Neural cell (in vitro differentiated cells): ENCODE measurements around the gene LBHD1. TPM values are rescaled to one million over a fixed set of nuclear protein-coding genes. Genes with fewer than 3 reads are reported as not detected.

ENCODE experiments used
- H2AFZ ChIP-seq: fragments of 200-600, 300-800 bp; sonication (generic), shearing (Covaris generic); 2 replicates; pipeline ENCODE4 v1.6.0; 2014; ENCODE audit warnings: low read depth, mild to moderate bottlenecking, antibody characterized with exemption, low read length, moderate library complexity
- H3F3A ChIP-seq: fragments of 200-600 bp; shearing (Covaris generic); 2 replicates; pipeline ENCODE4 v1.6.1; 2016; ENCODE audit warnings: mild to moderate bottlenecking, moderate library complexity, mixed read lengths, antibody characterized with exemption, low read length; ENCODE audit not compliant: insufficient read depth, poor library complexity, severe bottlenecking
- H3K27ac ChIP-seq: fragments of 200-600, 300-800 bp; sonication (generic), shearing (Covaris generic); 2 replicates; pipeline ENCODE4 v1.5.1; 2014; ENCODE audit warnings: mild to moderate bottlenecking, low read length, moderate library complexity
- H3K27me3 ChIP-seq: fragments of 300-800, 200-600 bp; sonication (generic), shearing (Covaris generic); 2 replicates; pipeline ENCODE4 v1.6.0; 2014; ENCODE audit warnings: mild to moderate bottlenecking, low read depth, low read length, moderate library complexity; ENCODE audit not compliant: insufficient read depth
- H3K36me3 ChIP-seq: fragments of 300-800, 200-600 bp; sonication (generic), shearing (Covaris generic); 2 replicates; pipeline ENCODE4 v1.5.1; 2014; ENCODE audit warnings: mild to moderate bottlenecking, antibody characterized with exemption, low read length, moderate library complexity; ENCODE audit not compliant: insufficient read depth
- H3K4me2 ChIP-seq: fragments of 300-800, 200-600 bp; sonication (generic), shearing (Covaris generic); 2 replicates; pipeline ENCODE4 v1.6.0; 2014; ENCODE audit warnings: mild to moderate bottlenecking, low read length
- H3K4me3 ChIP-seq: fragments of 300-800, 200-600 bp; sonication (generic), shearing (Covaris generic); 2 replicates; pipeline ENCODE4 v1.5.1; 2014; ENCODE audit warnings: mild to moderate bottlenecking, low read length, moderate library complexity
- H3K79me2 ChIP-seq: fragments of 200-600 bp; shearing (Covaris generic); replicated peaks from 2 replicates; pipeline ENCODE4 v1.6.0; 2014; ENCODE audit warnings: mild to moderate bottlenecking, low read length, moderate library complexity; ENCODE audit not compliant: insufficient read depth
- H3K9ac ChIP-seq: fragments of 300-800, 200-600 bp; sonication (generic), shearing (Covaris generic); 2 replicates; pipeline ENCODE4 v1.6.1; 2016; ENCODE audit warnings: mild to moderate bottlenecking, low read length, mixed read lengths
- H3K9me2 ChIP-seq: fragments of 200-600 bp; shearing (Covaris generic); 2 replicates; pipeline ENCODE4 v1.6.1; 2016; ENCODE audit warnings: mild to moderate bottlenecking, low read length, mixed read lengths; ENCODE audit not compliant: insufficient read depth
- H3K9me3 ChIP-seq: fragments of 200-600, 300-800 bp; sonication (generic), shearing (Covaris generic); 2 replicates; pipeline ENCODE4 v1.6.1; 2016; ENCODE audit warnings: mild to moderate bottlenecking, mixed run types, low read length, moderate library complexity, mixed read lengths
- H4K20me1 ChIP-seq: fragments of 200-600 bp; shearing (Covaris generic); 2 replicates; pipeline ENCODE4 v1.6.1; 2016; ENCODE audit warnings: mild to moderate bottlenecking, mixed run types; ENCODE audit not compliant: insufficient read depth
- EP300 ChIP-seq: fragments of 450-650 bp; conservative IDR thresholded peaks from 2 replicates; pipeline ENCODE4 v1.6.1; 2014; ENCODE audit warnings: antibody characterized with exemption, mild to moderate bottlenecking, moderate library complexity; ENCODE audit not compliant: poor library complexity, severe bottlenecking
- EZH2 ChIP-seq: fragments of 200-600, 300-800 bp; shearing (Covaris generic), sonication (generic); IDR thresholded peaks from 2 replicates; pipeline ENCODE4 v1.6.1; 2014; ENCODE audit warnings: antibody characterized with exemption, low read length, borderline replicate concordance, mild to moderate bottlenecking; ENCODE audit not compliant: insufficient read depth, poor library complexity, severe bottlenecking
- MXI1 ChIP-seq: fragments of 450-650 bp; conservative IDR thresholded peaks from 2 replicates; pipeline ENCODE4 v1.6.1; 2014; ENCODE audit warnings: antibody characterized with exemption, mild to moderate bottlenecking; ENCODE audit not compliant: poor library complexity, severe bottlenecking
- POLR2AphosphoS5 ChIP-seq: IDR thresholded peaks from 2 replicates; pipeline ENCODE4 v1.6.1; 2012
- RAD21 ChIP-seq: fragments of 450-650 bp; conservative IDR thresholded peaks from 2 replicates; pipeline ENCODE4 v1.6.1; 2014; ENCODE audit warnings: antibody characterized with exemption, mild to moderate bottlenecking, moderate library complexity
- SMC3 ChIP-seq: fragments of 450-650 bp; conservative IDR thresholded peaks from 2 replicates; pipeline ENCODE4 v1.6.1; 2014; ENCODE audit warnings: antibody characterized with exemption, mild to moderate bottlenecking, moderate library complexity; ENCODE audit not compliant: poor library complexity
- TAF1 ChIP-seq: IDR thresholded peaks from 2 replicates; pipeline ENCODE4 v1.6.1; 2012; ENCODE audit warnings: low read depth
- polyA plus RNA-seq: library from polyadenylated mRNA; depleted of rRNA; stranded (reverse); fragments of >200 nt; gene quantifications from 2 replicates; pipeline ENCODE4 v1.2.3, GENCODE V29; 2014
- TF ChIP-seq, protein P1 (sequence below): IDR thresholded peaks from 2 replicates; pipeline ENCODE4 v1.6.1; 2012; ENCODE audit warnings: borderline replicate concordance
- TF ChIP-seq, protein P2 (sequence below): fragments of 450-650 bp; IDR thresholded peaks from 2 replicates; pipeline ENCODE4 v1.5.1; 2014; ENCODE audit warnings: antibody characterized with exemption, mild to moderate bottlenecking, moderate library complexity; ENCODE audit not compliant: poor library complexity, severe bottlenecking

Gene LBHD1
- polyA plus RNA-seq, 1 donor from 2014 or later = 10.6 TPM

DNA sequence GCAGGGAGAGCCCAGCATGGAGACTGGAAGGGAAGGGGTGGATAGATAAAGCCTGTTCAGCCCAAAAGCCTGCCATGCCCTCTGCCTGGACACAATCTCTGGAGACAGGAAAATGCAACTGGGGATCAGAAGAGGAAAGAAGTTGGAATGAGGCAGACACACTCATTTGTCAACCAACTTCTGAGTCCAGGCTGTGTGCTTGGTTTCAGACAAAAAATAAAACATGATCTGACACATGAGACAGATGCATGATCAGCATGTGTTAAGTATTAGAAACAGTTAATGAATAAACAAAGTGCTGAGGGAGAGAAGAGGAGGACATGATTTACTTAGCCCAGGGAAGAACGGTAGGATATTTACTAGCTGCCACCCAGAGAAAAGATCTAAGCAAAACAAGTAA lies 16.4 kb upstream of the LBHD1 start:
- H3K4me3 ChIP-seq = no peak overlapping the region
- H3K9me3 ChIP-seq = no peaks in the 10 kb centered on the region
- no peak overlapping the region for H3K4me2 ChIP-seq
- no peaks in the 10 kb centered on the region for H3K79me2 ChIP-seq
- H3K9me2 ChIP-seq = no peaks in the 10 kb centered on the region
- no peaks in the 10 kb centered on the region for H4K20me1 ChIP-seq
- H3F3A ChIP-seq = no peaks in the 10 kb centered on the region
- TF ChIP-seq, protein P1, sequence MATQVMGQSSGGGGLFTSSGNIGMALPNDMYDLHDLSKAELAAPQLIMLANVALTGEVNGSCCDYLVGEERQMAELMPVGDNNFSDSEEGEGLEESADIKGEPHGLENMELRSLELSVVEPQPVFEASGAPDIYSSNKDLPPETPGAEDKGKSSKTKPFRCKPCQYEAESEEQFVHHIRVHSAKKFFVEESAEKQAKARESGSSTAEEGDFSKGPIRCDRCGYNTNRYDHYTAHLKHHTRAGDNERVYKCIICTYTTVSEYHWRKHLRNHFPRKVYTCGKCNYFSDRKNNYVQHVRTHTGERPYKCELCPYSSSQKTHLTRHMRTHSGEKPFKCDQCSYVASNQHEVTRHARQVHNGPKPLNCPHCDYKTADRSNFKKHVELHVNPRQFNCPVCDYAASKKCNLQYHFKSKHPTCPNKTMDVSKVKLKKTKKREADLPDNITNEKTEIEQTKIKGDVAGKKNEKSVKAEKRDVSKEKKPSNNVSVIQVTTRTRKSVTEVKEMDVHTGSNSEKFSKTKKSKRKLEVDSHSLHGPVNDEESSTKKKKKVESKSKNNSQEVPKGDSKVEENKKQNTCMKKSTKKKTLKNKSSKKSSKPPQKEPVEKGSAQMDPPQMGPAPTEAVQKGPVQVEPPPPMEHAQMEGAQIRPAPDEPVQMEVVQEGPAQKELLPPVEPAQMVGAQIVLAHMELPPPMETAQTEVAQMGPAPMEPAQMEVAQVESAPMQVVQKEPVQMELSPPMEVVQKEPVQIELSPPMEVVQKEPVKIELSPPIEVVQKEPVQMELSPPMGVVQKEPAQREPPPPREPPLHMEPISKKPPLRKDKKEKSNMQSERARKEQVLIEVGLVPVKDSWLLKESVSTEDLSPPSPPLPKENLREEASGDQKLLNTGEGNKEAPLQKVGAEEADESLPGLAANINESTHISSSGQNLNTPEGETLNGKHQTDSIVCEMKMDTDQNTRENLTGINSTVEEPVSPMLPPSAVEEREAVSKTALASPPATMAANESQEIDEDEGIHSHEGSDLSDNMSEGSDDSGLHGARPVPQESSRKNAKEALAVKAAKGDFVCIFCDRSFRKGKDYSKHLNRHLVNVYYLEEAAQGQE = no peak
- no peak for TF ChIP-seq TAF1
- TF ChIP-seq POLR2AphosphoS5 = no peak
- no peak for TF ChIP-seq SMC3
- TF ChIP-seq, protein P2, sequence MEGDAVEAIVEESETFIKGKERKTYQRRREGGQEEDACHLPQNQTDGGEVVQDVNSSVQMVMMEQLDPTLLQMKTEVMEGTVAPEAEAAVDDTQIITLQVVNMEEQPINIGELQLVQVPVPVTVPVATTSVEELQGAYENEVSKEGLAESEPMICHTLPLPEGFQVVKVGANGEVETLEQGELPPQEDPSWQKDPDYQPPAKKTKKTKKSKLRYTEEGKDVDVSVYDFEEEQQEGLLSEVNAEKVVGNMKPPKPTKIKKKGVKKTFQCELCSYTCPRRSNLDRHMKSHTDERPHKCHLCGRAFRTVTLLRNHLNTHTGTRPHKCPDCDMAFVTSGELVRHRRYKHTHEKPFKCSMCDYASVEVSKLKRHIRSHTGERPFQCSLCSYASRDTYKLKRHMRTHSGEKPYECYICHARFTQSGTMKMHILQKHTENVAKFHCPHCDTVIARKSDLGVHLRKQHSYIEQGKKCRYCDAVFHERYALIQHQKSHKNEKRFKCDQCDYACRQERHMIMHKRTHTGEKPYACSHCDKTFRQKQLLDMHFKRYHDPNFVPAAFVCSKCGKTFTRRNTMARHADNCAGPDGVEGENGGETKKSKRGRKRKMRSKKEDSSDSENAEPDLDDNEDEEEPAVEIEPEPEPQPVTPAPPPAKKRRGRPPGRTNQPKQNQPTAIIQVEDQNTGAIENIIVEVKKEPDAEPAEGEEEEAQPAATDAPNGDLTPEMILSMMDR = no peak
- no peak for TF ChIP-seq EP300
- no peak for TF ChIP-seq MXI1
- TF ChIP-seq EZH2 = no peak
- TF ChIP-seq RAD21 = no peak
- H3K27me3 ChIP-seq = no peaks in the 10 kb centered on the region
- H2AFZ ChIP-seq = no peak overlapping the region
- H3K9ac ChIP-seq = no peak overlapping the region
- H3K27ac ChIP-seq = no peak overlapping the region
- H3K36me3 ChIP-seq = no peaks in the 10 kb centered on the region

DNA sequence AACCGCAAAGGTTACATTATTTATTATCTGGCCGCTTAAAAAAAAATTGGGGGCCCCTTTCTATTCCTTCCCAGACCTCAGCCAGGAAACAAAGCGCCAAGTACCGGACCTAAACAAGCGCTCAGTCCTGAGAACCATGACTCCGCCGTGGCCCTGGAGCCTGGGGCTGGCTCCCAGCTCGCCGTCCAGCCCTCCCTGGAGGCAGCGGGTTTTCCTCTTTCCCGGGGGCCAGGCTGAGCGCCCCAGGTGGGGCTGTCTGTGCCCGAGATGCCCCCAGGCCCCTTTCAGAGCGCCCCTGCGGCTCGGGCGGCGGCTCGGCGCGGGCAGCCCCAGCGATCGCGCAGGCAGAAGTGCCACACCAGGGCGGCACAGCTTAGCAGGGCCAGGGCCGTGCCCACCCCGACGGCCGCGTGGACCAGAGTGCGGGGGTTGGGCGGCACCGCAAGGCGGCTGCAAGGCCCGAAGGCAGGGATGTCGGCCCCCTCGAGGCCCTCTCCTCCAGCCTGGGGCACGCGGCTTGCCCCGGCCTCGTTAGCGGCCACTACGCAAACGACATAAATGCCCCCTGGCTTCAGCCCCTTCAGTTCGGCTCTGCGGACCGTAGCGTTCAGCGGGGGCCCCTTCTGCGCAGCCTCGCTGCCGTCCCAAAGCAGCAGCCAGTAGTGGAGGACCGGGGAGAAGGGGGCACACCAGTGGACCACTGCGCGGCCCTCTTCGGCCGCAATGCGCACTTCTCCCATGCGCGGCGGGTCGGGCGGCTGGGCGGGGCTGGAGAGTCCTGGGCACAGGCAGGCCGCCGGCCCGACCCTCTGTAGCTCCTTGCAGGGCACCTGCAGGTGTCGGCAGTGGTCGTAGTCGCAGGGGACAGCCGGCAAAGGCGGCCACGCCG lies 15.7 kb upstream of the LBHD1 start:
- Histone ChIP-seq H3K9me3 (no peaks in the 10 kb centered on the region), H3F3A (no peaks in the 10 kb centered on the region), H3K36me3 (no peaks in the 10 kb centered on the region), H3K79me2 (no peaks in the 10 kb centered on the region), H3K27me3 (no peaks in the 10 kb centered on the region), H3K9ac (no peak overlapping the region), H3K4me2 (no peak overlapping the region), H3K27ac (no peak overlapping the region), H3K9me2 (no peaks in the 10 kb centered on the region), H3K4me3 (no peak overlapping the region), H2AFZ (no peak overlapping the region), H4K20me1 (no peaks in the 10 kb centered on the region)
- TF ChIP-seq, protein P1 = no peak
- TF ChIP-seq MXI1 (no peak), RAD21 (no peak), POLR2AphosphoS5 (no peak), TAF1 (no peak)
- TF ChIP-seq, protein P2 = no peak
